Loucy (cell line): ENCODE results near the gene RPS19.

Source experiments
- H2AFZ ChIP-seq: fragments of 200-600 bp; sonication (generic); 2 replicates; pipeline ENCODE4 v1.6.0; 2016; ENCODE audit warnings: antibody characterized with exemption, mild to moderate bottlenecking, low read length, moderate library complexity
- H3F3A ChIP-seq: fragments of 200-600 bp; 2 replicates; pipeline ENCODE4 v1.6.0; 2016; ENCODE audit warnings: antibody characterized with exemption, low read depth, mild to moderate bottlenecking
- H3K27me3 ChIP-seq: fragments of 200-600 bp; sonication (generic); 2 replicates; pipeline ENCODE4 v1.6.1; 2014; ENCODE audit warnings: low read length, mild to moderate bottlenecking; ENCODE audit not compliant: insufficient read depth, poor library complexity, severe bottlenecking
- H3K36me3 ChIP-seq: fragments of 200-600 bp; sonication (generic); 2 replicates; pipeline ENCODE4 v1.6.1; 2016; ENCODE audit warnings: low read length; ENCODE audit not compliant: insufficient read depth
- H3K4me1 ChIP-seq: fragments of 200-600 bp; sonication (generic); 2 replicates; pipeline ENCODE4 v1.5.1; 2014; ENCODE audit warnings: low read length, mild to moderate bottlenecking; ENCODE audit not compliant: insufficient read depth, poor library complexity, severe bottlenecking
- H3K4me2 ChIP-seq: fragments of 200-600 bp; sonication (generic); 2 replicates; pipeline ENCODE4 v1.6.0; 2014; ENCODE audit warnings: antibody characterized with exemption, low read length, low read depth, mild to moderate bottlenecking; ENCODE audit not compliant: poor library complexity, severe bottlenecking
- H3K4me3 ChIP-seq: fragments of 200-600 bp; sonication (generic); 2 replicates; pipeline ENCODE4 v1.5.1; 2014; ENCODE audit warnings: low read length, mild to moderate bottlenecking, mixed read lengths; ENCODE audit not compliant: poor library complexity, severe bottlenecking
- H3K79me2 ChIP-seq: fragments of 200-600 bp; sonication (generic); 2 replicates; pipeline ENCODE4 v1.6.1; 2014; ENCODE audit warnings: low read length; ENCODE audit not compliant: insufficient read depth
- H3K9ac ChIP-seq: fragments of 200-600 bp; sonication (generic); 2 replicates; pipeline ENCODE4 v1.6.0; 2014; ENCODE audit warnings: mild to moderate bottlenecking, low read depth, low read length, moderate library complexity; ENCODE audit not compliant: poor library complexity, severe bottlenecking
- H3K9me2 ChIP-seq: fragments of 200-600 bp; sonication (generic); replicated peaks from 2 replicates; pipeline ENCODE4 v1.6.1; 2016; ENCODE audit warnings: low read depth, low read length, mixed read lengths
- H3K9me3 ChIP-seq: fragments of 200-600 bp; sonication (generic); 2 replicates; pipeline ENCODE4 v1.6.1; 2014; ENCODE audit warnings: mild to moderate bottlenecking, antibody characterized with exemption, low read length, low read depth; ENCODE audit not compliant: insufficient read depth
- H4K20me1 ChIP-seq: fragments of 200-600 bp; sonication (generic); 2 replicates; pipeline ENCODE4 v1.6.0; 2014; ENCODE audit warnings: antibody characterized with exemption, low read length, mild to moderate bottlenecking; ENCODE audit not compliant: insufficient read depth, poor library complexity, severe bottlenecking
- CTCF ChIP-seq: fragments of 200-600 bp; sonication (generic); conservative IDR thresholded peaks from 2 replicates; pipeline ENCODE4 v1.5.1; 2014; ENCODE audit warnings: mild to moderate bottlenecking, antibody characterized with exemption, low read length
- EZH2phosphoT487 ChIP-seq: fragments of 200-600 bp; IDR thresholded peaks from 2 replicates; pipeline ENCODE4 v1.6.1; 2018; ENCODE audit warnings: antibody characterized with exemption, mild to moderate bottlenecking, moderate library complexity, borderline replicate concordance

RPS19 gene

GRCh38 chr19:41901707-41902360 is 41.8 kb downstream of the RPS19 start:
- H3K9ac ChIP-seq = no peak overlapping the region
- H3K36me3 ChIP-seq = peaks cover 76% of the 10 kb centered on the region; the same call in 1 of the 2 replicates
- no peak overlapping the region for H3K4me3 ChIP-seq
- H3K79me2 ChIP-seq = no peaks in the 10 kb centered on the region
- no peak overlapping the region for H2AFZ ChIP-seq
- H4K20me1 ChIP-seq = no peaks in the 10 kb centered on the region
- H3K4me1 ChIP-seq = no peaks in the 10 kb centered on the region
- H3K9me2 ChIP-seq = no peaks in the 10 kb centered on the region
- H3K27me3 ChIP-seq = no peaks in the 10 kb centered on the region
- H3K9me3 ChIP-seq = no peaks in the 10 kb centered on the region
- no peak overlapping the region for H3K4me2 ChIP-seq
- H3F3A ChIP-seq = no peaks in the 10 kb centered on the region
- TF ChIP-seq EZH2phosphoT487 = no peak

GRCh38 chr19:41902594-41902993 is 42.5 kb downstream of the RPS19 start:
- no peaks in the 10 kb centered on the region for H3K9me3 ChIP-seq
- no peak overlapping the region for H2AFZ ChIP-seq
- no peaks in the 10 kb centered on the region for H3F3A ChIP-seq
- H3K4me3 ChIP-seq = no peak overlapping the region
- H3K9me2 ChIP-seq = no peaks in the 10 kb centered on the region
- no peaks in the 10 kb centered on the region for H3K27me3 ChIP-seq
- peaks cover 78% of the 10 kb centered on the region; the same call in 1 of the 2 replicates for H3K36me3 ChIP-seq
- H3K4me1 ChIP-seq = no peaks in the 10 kb centered on the region
- H3K79me2 ChIP-seq = no peaks in the 10 kb centered on the region
- H4K20me1 ChIP-seq = no peaks in the 10 kb centered on the region
- no peak overlapping the region for H3K9ac ChIP-seq
- TF ChIP-seq EZH2phosphoT487 (no peak), CTCF (no peak)
- H3K4me2 ChIP-seq = no peak overlapping the region

GRCh38 chr19:41903193-41903953 is 43.3 kb downstream of the RPS19 start:
- TF ChIP-seq CTCF = no peak
- no peak for TF ChIP-seq EZH2phosphoT487
- H3K79me2 ChIP-seq = no peaks in the 10 kb centered on the region
- no peaks in the 10 kb centered on the region for H3F3A ChIP-seq
- no peaks in the 10 kb centered on the region for H3K9me2 ChIP-seq
- no peaks in the 10 kb centered on the region for H3K4me1 ChIP-seq
- no peak overlapping the region for H3K9ac ChIP-seq
- peaks cover 72% of the 10 kb centered on the region; the same call in 1 of the 2 replicates for H3K36me3 ChIP-seq
- no peak overlapping the region for H3K4me3 ChIP-seq
- H2AFZ ChIP-seq = no peak overlapping the region
- no peaks in the 10 kb centered on the region for H3K9me3 ChIP-seq
- no peaks in the 10 kb centered on the region for H3K27me3 ChIP-seq
- no peaks in the 10 kb centered on the region for H4K20me1 ChIP-seq
- no peak overlapping the region for H3K4me2 ChIP-seq
